Thoracic aorta (tissue), 2 donors: ENCODE results near the gene BEND2. TPM values are rescaled to one million over a fixed set of nuclear protein-coding genes. Genes with fewer than 3 reads are reported as not detected.

Source experiments
- ATAC-seq: fragments of 150-250 bp; one replicate; pipeline ENCODE4 v1.8.0; 2017; ENCODE audit warnings: low read depth; ENCODE audit not compliant: insufficient number of reproducible peaks, low FRiP score
- DNase-seq: peaks from one replicate; pipeline ENCODE4 v3.0.0-alpha.2; 2020; ENCODE audit warnings: low spot score
- H3K27ac ChIP-seq, 2 donors: fragments of 200-600 bp; sonication (generic); 1 replicate in 1 of 2; 2 replicates in 1 of 2; pipeline ENCODE4 v1.5.1; 2016; ENCODE audit warnings: mild to moderate bottlenecking in 2 of 2, moderate library complexity in 2 of 2
- H3K27me3 ChIP-seq: fragments of 200-600 bp; sonication (generic); replicated peaks from 2 replicates; pipeline ENCODE4 v1.6.0; 2016; ENCODE audit warnings: mild to moderate bottlenecking; ENCODE audit not compliant: insufficient read depth
- H3K36me3 ChIP-seq: fragments of 200-600 bp; sonication (generic); one replicate; pipeline ENCODE4 v1.5.1; 2016
- H3K4me1 ChIP-seq, 2 donors: fragments of 200-600 bp; sonication (generic); 1 replicate in 1 of 2; 2 replicates in 1 of 2; pipeline versions ENCODE4 v1.5.1 to v1.6.0; 2016; ENCODE audit warnings: low read depth in 2 of 2, mild to moderate bottlenecking in 1 of 2; ENCODE audit not compliant: control insufficient read depth in 1 of 2
- H3K4me3 ChIP-seq: fragments of 200-600 bp; sonication (generic); 2 replicates; pipeline ENCODE4 v1.5.1; 2016; ENCODE audit warnings: mild to moderate bottlenecking
- H3K9me3 ChIP-seq: fragments of 200-600 bp; sonication (generic); 2 replicates; pipeline ENCODE4 v1.5.1; 2016
- total RNA-seq, 2 donors: library from RNA; depleted of rRNA; stranded (reverse); fragments of >200 nt; gene quantifications; one replicate each; pipeline versions ENCODE4 v1.1.0 to v1.2.3, GENCODE V29; 2016
- TF ChIP-seq, protein P1 (sequence below): fragments of 200-600 bp; sonication (generic); IDR thresholded peaks from one replicate; pipeline ENCODE4 v1.5.1; 2019; ENCODE audit warnings: antibody characterized with exemption

Gene BEND2
- total RNA-seq, 2 donors from 2014 or later, result not detected

DNA sequence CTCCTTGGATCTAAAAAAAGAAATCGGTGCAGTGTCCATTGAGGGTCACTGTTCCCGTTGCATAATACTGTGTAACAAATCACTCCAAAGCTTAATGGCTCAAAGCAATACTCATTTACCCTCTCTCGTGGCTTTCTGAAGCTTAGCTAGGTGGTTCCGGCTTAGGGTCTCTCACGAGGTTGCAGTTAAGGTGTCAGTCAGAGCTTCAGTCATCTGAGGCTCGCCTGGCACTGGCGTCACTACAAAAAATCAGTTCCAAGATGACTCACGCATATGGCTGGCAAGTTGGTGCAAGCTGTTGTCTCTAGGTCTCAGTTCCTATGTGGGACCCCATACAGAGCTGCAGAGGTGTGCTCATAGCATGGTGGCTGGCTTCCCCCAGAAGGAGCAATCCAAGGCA is 91.0 kb downstream of the BEND2 start:
- Histone ChIP-seq H3K27me3 (no peaks in the 10 kb centered on the region), H3K27ac (no peak overlapping the region), H3K9me3 (no peaks in the 10 kb centered on the region), H3K4me1 (no peaks in the 10 kb centered on the region), H3K36me3 (no peaks in the 10 kb centered on the region), H3K4me3 (no peak overlapping the region)
- ATAC-seq, result no peak
- DNase-seq, result no peak
- TF ChIP-seq, protein P1, sequence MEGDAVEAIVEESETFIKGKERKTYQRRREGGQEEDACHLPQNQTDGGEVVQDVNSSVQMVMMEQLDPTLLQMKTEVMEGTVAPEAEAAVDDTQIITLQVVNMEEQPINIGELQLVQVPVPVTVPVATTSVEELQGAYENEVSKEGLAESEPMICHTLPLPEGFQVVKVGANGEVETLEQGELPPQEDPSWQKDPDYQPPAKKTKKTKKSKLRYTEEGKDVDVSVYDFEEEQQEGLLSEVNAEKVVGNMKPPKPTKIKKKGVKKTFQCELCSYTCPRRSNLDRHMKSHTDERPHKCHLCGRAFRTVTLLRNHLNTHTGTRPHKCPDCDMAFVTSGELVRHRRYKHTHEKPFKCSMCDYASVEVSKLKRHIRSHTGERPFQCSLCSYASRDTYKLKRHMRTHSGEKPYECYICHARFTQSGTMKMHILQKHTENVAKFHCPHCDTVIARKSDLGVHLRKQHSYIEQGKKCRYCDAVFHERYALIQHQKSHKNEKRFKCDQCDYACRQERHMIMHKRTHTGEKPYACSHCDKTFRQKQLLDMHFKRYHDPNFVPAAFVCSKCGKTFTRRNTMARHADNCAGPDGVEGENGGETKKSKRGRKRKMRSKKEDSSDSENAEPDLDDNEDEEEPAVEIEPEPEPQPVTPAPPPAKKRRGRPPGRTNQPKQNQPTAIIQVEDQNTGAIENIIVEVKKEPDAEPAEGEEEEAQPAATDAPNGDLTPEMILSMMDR, result no peak

DNA sequence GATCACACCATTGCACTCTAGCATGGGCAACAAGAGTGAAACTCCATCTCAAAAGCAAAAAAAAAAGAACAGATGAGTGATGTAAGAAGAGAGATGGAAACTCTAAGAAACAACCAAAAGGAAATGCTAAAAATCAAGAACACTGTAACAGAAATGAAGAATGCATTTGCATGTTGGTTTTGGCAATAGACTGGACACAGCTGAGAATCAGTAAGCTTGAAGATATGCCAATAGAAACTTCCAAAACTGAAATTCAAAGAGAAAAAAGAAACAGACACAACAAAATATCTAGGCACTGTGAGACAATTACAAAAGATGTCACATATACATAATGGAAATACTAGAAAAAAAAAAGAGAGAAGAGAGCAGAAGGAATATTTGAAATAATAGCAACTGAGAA is 93.7 kb downstream of the BEND2 start:
- H3K36me3 ChIP-seq, result no peaks in the 10 kb centered on the region
- H3K4me3 ChIP-seq, result no peak overlapping the region
- DNase-seq (no peak), ATAC-seq (no peak)
- H3K4me1 ChIP-seq, result no peaks in the 10 kb centered on the region
- TF ChIP-seq, protein P1, result no peak
- no peaks in the 10 kb centered on the region for H3K9me3 ChIP-seq
- no peak overlapping the region for H3K27ac ChIP-seq
- no peaks in the 10 kb centered on the region for H3K27me3 ChIP-seq

DNA sequence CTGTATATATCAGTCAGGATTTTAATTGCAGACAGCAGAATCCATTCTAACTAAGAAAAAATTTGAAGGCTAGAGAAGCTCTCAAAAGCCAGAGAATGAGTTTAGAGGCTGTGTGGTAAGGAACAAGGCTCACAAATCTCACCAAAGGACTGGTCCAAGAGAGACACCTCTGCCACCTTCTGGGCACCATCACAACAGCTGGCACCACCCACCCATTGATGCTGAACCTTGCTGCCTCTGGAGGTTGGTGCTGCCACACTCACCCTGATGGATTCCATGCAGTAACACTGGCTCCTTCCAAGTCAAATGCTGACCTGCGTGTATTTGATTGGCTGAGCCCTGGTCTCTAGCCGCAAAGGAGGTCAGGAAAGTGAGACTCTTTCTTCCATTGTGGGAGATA is 100.8 kb downstream of the BEND2 start:
- Histone ChIP-seq H3K36me3 (no peaks in the 10 kb centered on the region), H3K4me1 (no peaks in the 10 kb centered on the region), H3K4me3 (no peak overlapping the region), H3K27ac (no peak overlapping the region), H3K27me3 (no peaks in the 10 kb centered on the region), H3K9me3 (no peaks in the 10 kb centered on the region)
- TF ChIP-seq, protein P1, result no peak
- no peak for DNase-seq
- no peak for ATAC-seq

Other genes starting within 250 kb of the BEND2 start
- 1 to 10 TPM in 1 of 2 donors, under 1 TPM in 1; 0.81 to 2.0 TPM for gene SCML2, start 133.8 kb upstream of the BEND2 start, total RNA-seq
- 10 to 100 TPM; 13.5 to 17.2 TPM for gene CDKL5, start 204.7 kb upstream of the BEND2 start, total RNA-seq